Fibroblast of upper back skin (primary cell): Measurements from ENCODE around the gene STRA8.

ENCODE experiments used
- DNase-seq: peaks from one replicate; pipeline ENCODE4 v3.0.0-alpha.2; 2013

Gene STRA8

GRCh38 chr7:135271255-135271615, 37.6 kb downstream of the STRA8 start:
- no peak for DNase-seq

DNA sequence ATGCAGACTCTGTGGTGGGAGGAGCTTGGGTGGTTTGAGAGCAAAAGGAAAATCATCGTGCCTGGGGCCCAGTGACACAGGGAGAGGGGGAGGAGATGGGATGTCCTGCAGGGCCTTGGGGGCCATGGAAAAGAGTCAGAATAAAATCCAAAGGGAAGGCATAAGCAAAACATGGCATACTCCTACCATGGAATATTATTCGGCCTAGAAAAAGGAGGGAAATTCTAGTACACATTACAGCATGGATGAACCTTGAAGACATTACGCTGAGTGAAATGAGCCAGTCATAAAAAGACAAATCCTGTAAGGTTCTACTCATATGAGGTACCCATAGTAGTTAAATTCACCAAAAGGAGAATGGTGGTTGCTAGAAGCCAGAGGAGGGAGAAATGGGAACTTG, 38.7 kb downstream of the STRA8 start:
- DNase-seq, result no peak

DNA sequence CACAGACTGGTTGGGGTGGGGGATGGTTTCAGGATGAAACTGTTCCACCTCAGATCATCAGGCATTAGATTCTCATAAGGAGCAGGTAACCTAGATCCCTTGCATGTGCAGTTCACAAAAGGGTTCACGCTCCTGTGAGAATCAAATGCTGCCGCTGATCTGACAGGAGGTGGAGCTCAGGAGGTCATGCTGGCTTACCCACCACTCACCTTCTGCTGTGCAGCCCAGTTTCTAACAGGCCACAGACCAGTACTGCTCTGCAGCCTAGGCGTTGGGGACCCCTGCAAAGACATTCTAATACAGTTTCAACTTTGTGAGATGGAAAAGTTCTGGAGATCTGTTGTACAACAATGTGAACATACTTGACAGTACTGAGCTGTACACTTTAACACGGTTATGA, 39.9 kb downstream of the STRA8 start:
- no peak for DNase-seq

GRCh38 chr7:135274495-135275268, 41.0 kb downstream of the STRA8 start:
- peak; percentile 71 for DNase-seq

- no peak for DNase-seq
Measured at GRCh38 chr7:135275971-135276580, 42.4 kb downstream of the STRA8 start.

GRCh38 chr7:135277161-135277560, 43.5 kb downstream of the STRA8 start:
- DNase-seq, result no peak

DNA sequence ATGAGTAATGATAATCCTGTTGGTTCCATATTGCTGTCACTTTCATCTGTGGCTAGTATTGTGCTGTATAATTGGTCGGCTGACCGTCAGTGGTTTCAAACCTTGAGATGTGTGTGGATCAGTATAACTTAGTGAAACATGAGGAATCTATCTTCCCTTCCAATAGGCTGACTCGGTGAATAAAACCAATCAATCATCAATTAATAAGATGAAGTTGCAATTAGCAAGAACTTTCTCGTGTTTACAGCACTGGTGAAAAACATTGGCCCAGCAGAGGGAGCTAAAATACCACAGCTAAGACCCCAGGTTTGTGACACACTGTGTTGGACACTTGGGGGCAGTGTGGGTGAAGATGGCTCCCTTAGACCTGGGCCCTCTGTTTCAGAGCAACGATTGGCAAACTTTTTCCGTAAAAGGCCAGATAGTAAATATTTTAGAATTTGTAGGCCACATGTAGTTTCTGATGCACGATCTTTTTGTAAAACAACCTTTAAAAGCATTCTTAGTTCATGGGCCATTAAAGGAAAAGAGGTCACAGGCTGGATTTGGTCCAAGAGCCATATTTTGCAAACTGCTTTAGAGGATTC, 47.8 kb downstream of the STRA8 start:
- peak; percentile 85 for DNase-seq

DNA sequence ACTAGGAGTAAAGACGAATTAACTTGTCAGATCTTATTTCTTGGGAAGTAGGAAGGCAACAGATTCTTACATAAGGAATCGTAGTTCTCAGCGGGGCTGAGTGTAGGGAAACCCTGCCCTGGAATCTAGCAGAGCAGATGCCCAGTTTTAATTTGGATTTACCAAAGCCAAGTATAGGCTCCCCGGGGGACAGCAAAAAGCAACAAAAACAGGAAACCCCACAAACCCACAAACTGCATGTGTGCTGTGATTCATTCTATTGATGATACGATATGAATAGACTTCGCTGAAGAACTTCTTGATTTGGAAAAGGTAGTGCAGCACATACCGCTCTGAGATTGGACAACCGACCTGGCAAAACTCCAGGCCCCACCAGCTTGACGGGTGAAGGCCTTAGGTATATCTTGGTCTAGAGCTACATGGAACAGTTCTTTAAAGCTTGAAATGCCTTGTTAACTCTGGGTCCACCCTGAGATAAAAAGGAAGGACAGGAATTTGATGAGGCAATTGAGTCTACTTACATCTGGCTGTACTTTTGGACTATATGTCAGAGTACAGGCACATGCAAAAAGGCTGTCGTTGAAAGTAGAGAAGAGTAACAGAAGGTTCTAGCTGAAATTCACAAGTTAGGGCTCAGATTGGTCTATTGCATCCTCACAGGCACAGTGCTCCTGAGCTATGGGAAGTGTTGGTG, 49.1 kb downstream of the STRA8 start:
- DNase-seq, result peak; percentile 22

DNA sequence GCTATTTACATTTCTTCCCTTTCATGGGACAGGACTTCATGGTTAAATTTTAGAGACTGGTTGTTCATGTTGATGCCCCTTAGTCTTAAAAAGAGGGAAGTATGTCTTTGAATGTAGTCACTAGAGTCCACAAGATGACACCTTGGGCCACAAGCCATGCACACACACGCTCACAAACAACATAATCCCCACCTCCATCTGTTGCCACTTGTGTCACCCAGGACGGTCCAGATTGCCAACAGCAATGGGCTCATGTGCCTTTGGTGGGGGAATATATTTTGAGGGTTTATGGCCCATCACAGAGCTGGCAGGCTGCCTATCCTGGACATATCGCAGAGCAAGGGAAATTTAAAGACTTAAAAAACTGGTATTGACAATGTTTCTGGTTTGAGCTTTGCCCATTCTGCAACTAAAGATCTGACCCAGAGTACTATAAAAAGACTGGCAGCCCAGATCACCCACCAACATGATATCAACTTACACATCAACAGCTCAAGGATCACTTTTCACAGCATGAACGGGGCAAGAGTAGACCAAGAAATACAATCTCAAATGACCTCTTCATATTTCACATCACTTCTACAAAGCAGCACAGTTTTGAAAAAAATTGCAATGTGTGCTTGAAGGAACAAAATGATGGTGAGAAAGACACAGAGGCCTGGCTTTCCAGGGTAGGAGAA, 50.5 kb downstream of the STRA8 start:
- DNase-seq, result no peak

GRCh38 chr7:135285547-135286233, 52.1 kb downstream of the STRA8 start:
- no peak for DNase-seq

- DNase-seq, result no peak
Measured at GRCh38 chr7:135286876-135287275, 53.2 kb downstream of the STRA8 start.

- DNase-seq, result no peak
Measured at GRCh38 chr7:135290594-135290993, 57.0 kb downstream of the STRA8 start.

- DNase-seq, result peak; percentile 36
Measured at GRCh38 chr7:135291809-135292253, 58.2 kb downstream of the STRA8 start.

DNA sequence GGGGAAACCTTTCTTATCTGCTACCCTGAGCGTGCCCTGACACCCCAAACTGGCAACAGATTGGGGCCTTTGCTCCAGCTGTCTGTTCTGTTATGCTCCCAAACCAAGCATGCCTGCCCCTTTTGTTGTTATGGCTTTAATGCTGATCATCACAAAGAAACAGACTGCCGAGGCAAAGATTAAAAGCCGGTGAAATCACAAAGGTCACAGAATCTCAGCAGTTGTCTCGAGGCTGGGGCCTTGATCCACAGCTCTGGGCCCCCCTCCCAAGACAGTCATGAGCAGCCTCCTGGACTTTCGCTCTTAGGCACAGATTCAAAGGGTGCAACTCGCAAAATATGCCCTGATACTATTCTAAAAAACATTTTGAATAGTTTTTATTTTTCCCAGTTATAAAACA, 65.6 kb downstream of the STRA8 start:
- no peak for DNase-seq

DNA sequence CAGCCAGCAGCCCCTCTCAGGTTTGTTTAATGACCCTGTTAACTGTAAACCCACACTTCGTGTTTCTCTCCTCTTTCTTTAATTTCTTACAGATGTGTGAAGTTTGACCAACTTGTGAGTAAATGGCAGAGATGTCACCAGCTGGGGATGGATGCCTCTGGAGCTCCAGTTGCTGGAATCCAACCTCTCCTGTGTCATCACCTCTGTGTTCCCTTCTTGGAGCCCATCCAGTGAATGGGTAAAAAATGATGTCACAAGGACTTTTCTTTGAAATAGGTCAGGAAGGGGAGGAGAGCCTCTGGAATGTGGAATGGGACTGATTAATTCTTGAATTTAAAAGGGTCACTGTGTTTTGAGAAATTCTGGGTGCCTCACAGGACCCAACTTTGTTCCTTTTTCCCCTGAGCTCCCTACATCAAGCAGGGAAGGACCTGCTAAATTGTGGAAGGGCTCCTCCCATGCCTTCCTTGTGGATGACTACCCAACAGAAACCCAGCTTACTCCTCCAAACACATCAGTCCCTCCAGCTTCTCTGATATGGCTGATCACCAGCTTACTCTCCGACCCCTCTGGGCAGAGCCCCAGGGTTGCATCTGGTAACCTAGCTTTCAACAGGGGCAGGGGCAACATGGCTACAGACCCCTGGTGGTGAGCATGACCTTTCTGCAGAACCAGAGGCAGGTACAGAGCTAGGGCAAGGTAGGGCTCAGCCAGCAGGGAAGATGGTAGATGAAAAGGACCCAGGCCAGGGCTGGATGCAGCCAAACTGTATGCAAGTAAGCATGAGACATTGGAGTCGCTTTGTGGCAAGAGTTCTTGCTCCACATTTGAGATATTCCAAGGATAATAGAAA, 67.5 kb downstream of the STRA8 start:
- peak; percentile 62 for DNase-seq
